Motor neuron (in vitro differentiated cells): ENCODE measurements around the gene NUP93. TPM values are rescaled to one million over a fixed set of nuclear protein-coding genes. Genes with fewer than 3 reads are reported as not detected.

Source experiments
- ATAC-seq, 8 experiments: fragments of 200-7000 bp; cut with Tn5 transposase; replicated peaks in 6 of 8; 2 replicates each; pipeline ENCODE4 v1.8.0; 2021; ENCODE audit warnings: mild to moderate bottlenecking in 8 of 8, moderate library complexity in 8 of 8
- H3K27ac ChIP-seq, 2 donors: fragments of 250-450 bp; sonication (Bioruptor Pico); 2 replicates each; pipeline ENCODE4 v1.9.0; 2021; ENCODE audit warnings: antibody characterized with exemption in 2 of 2, mild to moderate bottlenecking in 2 of 2, moderate library complexity in 1 of 2
- H3K4me1 ChIP-seq, 2 donors: fragments of 250-450 bp; sonication (Bioruptor Pico); replicated peaks in 1 of 2; 2 replicates each; pipeline ENCODE4 v1.6.1; 2021; ENCODE audit warnings: antibody characterized with exemption in 2 of 2, mild to moderate bottlenecking in 2 of 2, moderate library complexity in 1 of 2
- H3K4me3 ChIP-seq, 5 donors: fragments of 250-450 bp; sonication (Bioruptor Pico); 2 replicates each; pipeline ENCODE4 v1.9.0; 2021; ENCODE audit warnings: antibody characterized with exemption in 5 of 5, mild to moderate bottlenecking in 5 of 5, moderate library complexity in 4 of 5
- WGBS, 10 experiments: fragments of 450-650 bp; shearing (Covaris generic); methylation state at CpG; one replicate each; pipeline ENCODE4 v1.0.0; 2022; 5-methylcytosine and 5-hydroxymethylcytosine counted together
- in situ Hi-C, 9 experiments: fragments of 400-800 bp; cut with MboI; loops; one replicate each; pipeline ENCODE4 v1.15.0; 2021; ENCODE audit warnings: low sequenced_read_pairs in 9 of 9, low pct_unique_long_range_greater_than_20kb in 2 of 9; ENCODE audit not compliant: unreplicated experiment in 9 of 9
- total RNA-seq, 8 experiments: library from RNA; unstranded; fragments of 300-600 nt; gene quantifications; 2 replicates each; pipeline versions ENCODE4 v1.2.3 to v1.2.4, GENCODE V29; 2022

Gene NUP93
- total RNA-seq, 8 experiments from 2014 or later, result 48.6 to 123 (median 95.5) TPM

GRCh38 chr16:56892705-56893104 lies 162.8 kb downstream of the NUP93 start:
- WGBS, 10 experiments, result 70% methylated on average over 2 of the region's 14 CpGs; no CpG with 5 or more reads in 9 of the 10 experiments
- H3K4me3 ChIP-seq, result no peak overlapping the region
- no peaks in the 10 kb centered on the region for H3K4me1 ChIP-seq
- in situ Hi-C loops, result no loop called here
- no peak overlapping the region for H3K27ac ChIP-seq
- no peak for ATAC-seq

GRCh38 chr16:56894331-56894917 lies 164.5 kb downstream of the NUP93 start:
- ATAC-seq, result no peak
- Histone ChIP-seq H3K4me3 (no peak overlapping the region), H3K4me1 (no peaks in the 10 kb centered on the region), H3K27ac (no peak overlapping the region)
- WGBS, 10 experiments, result 14 to 100% (median 86%) methylated on average over 1 to 7 of the region's 12 CpGs; no CpG with 5 or more reads in 1 of the 10 experiments
- in situ Hi-C loops, result no loop called here

GRCh38 chr16:56895813-56896212 lies 165.9 kb downstream of the NUP93 start:
- WGBS, 10 experiments, result 75 to 100% (median 95%) methylated on average over 1 to 2 of the region's 4 CpGs; no CpG with 5 or more reads in 5 of the 10 experiments
- no peak for ATAC-seq
- H3K27ac ChIP-seq, result no peak overlapping the region
- H3K4me3 ChIP-seq, result no peak overlapping the region
- H3K4me1 ChIP-seq, result no peaks in the 10 kb centered on the region
- in situ Hi-C loops, result no loop called here

GRCh38 chr16:56896244-56896643 lies 166.3 kb downstream of the NUP93 start:
- ATAC-seq, result no peak
- H3K4me1 ChIP-seq, result no peaks in the 10 kb centered on the region
- in situ Hi-C loops, result no loop called here
- H3K27ac ChIP-seq, result no peak overlapping the region
- 29 to 100% (median 75%) methylated on average over 1 to 2 of the region's 3 CpGs; no CpG with 5 or more reads in 4 of the 10 experiments for WGBS, 10 experiments
- H3K4me3 ChIP-seq, result no peak overlapping the region

GRCh38 chr16:56897026-56897799 lies 167.3 kb downstream of the NUP93 start:
- Histone ChIP-seq H3K4me1 (no peaks in the 10 kb centered on the region), H3K4me3 (no peak overlapping the region), H3K27ac (no peak overlapping the region)
- no peak for ATAC-seq
- WGBS, 10 experiments, result 60 to 100% (median 85%) methylated on average over 1 to 4 of the region's 8 CpGs
- in situ Hi-C loops, result no loop called here

- Histone ChIP-seq H3K4me3 (no peak overlapping the region), H3K27ac (no peak overlapping the region), H3K4me1 (no peaks in the 10 kb centered on the region)
- in situ Hi-C loops, result no loop called here
- no peak for ATAC-seq
- 73 to 100% (median 93%) methylated on average over 3 to 8 of the region's 8 CpGs; no CpG with 5 or more reads in 3 of the 10 experiments for WGBS, 10 experiments
Measured at GRCh38 chr16:56898847-56899246, 168.9 kb downstream of the NUP93 start.

Other genes starting within 250 kb of the NUP93 start
- 100 to 1,000 TPM in 1 of 8 experiments, 10 to 100 TPM in 7; 31.8 to 107 (median 45.7) TPM for gene BBS2, start 210.1 kb upstream of the NUP93 start, total RNA-seq
- not detected for gene MT4, start 165.1 kb upstream of the NUP93 start, total RNA-seq
- 10 to 100 TPM in 2 of 8 experiments, 1 to 10 TPM in 3, not detected in 3; 1.9 to 16.9 (median 8.7) TPM for gene MT3, start 140.6 kb upstream of the NUP93 start, total RNA-seq
- 100 to 1,000 TPM in 3 of 8 experiments, 10 to 100 TPM in 2, 1 to 10 TPM in 3; 4.5 to 313 (median 43.5) TPM for gene MT2A, start 121.5 kb upstream of the NUP93 start, total RNA-seq
- gene MT1E, start 104.3 kb upstream of the NUP93 start, total RNA-seq, result 10 to 100 TPM in 3 of 8 experiments, 1 to 10 TPM in 5; 1.1 to 96.8 (median 4.4) TPM
- gene MT1M, start 97.5 kb upstream of the NUP93 start, total RNA-seq, result 1 to 10 TPM in 1 of 8 experiments, under 1 TPM in 3, not detected in 4; 0.25 to 1.5 (median 0.46) TPM
- 1 to 10 TPM in 1 of 8 experiments, not detected in 7; 3.0 TPM for gene MT1A, start 91.5 kb upstream of the NUP93 start, total RNA-seq
- gene MT1B, start 78.2 kb upstream of the NUP93 start, total RNA-seq, result not detected
- gene MT1F, start 72.2 kb upstream of the NUP93 start, total RNA-seq, result 100 to 1,000 TPM in 1 of 8 experiments, 10 to 100 TPM in 3, 1 to 10 TPM in 3, not detected in 1; 1.8 to 156 (median 11.3) TPM
- gene MT1G, start 62.1 kb upstream of the NUP93 start, total RNA-seq, result 100 to 1,000 TPM in 1 of 8 experiments, 1 to 10 TPM in 6, under 1 TPM in 1; 0.54 to 432 (median 3.5) TPM
- gene MT1H, start 60.3 kb upstream of the NUP93 start, total RNA-seq, result 1 to 10 TPM in 1 of 8 experiments, under 1 TPM in 1, not detected in 6; 0.66 to 9.9 TPM
- gene MT1X, start 47.7 kb upstream of the NUP93 start, total RNA-seq, result 1,000 to 10,000 TPM in 1 of 8 experiments, 10 to 100 TPM in 7; 21.9 to 1,765 (median 42.9) TPM
- gene SLC12A3, start 135.1 kb downstream of the NUP93 start, total RNA-seq, result under 1 TPM in 5 of 8 experiments, not detected in 3; 0.05 to 0.81 (median 0.35) TPM
- 100 to 1,000 TPM in 6 of 8 experiments, 10 to 100 TPM in 2; 53.4 to 218 (median 119) TPM for gene HERPUD1, start 202.0 kb downstream of the NUP93 start, total RNA-seq
- under 1 TPM; 0.05 to 0.84 (median 0.29) TPM for gene CETP, start 231.8 kb downstream of the NUP93 start, total RNA-seq